ENCODE data around the gene DHX29.
A peak's percentile ranks its signal among the peaks of the same experiment; 100 is the strongest.
"Not testable (repeated sequence)": the region's sequence is repeated elsewhere in the genome, so short reads cannot be mapped to it uniquely, and the experiment has no call there.

Gene DHX29, protein sequence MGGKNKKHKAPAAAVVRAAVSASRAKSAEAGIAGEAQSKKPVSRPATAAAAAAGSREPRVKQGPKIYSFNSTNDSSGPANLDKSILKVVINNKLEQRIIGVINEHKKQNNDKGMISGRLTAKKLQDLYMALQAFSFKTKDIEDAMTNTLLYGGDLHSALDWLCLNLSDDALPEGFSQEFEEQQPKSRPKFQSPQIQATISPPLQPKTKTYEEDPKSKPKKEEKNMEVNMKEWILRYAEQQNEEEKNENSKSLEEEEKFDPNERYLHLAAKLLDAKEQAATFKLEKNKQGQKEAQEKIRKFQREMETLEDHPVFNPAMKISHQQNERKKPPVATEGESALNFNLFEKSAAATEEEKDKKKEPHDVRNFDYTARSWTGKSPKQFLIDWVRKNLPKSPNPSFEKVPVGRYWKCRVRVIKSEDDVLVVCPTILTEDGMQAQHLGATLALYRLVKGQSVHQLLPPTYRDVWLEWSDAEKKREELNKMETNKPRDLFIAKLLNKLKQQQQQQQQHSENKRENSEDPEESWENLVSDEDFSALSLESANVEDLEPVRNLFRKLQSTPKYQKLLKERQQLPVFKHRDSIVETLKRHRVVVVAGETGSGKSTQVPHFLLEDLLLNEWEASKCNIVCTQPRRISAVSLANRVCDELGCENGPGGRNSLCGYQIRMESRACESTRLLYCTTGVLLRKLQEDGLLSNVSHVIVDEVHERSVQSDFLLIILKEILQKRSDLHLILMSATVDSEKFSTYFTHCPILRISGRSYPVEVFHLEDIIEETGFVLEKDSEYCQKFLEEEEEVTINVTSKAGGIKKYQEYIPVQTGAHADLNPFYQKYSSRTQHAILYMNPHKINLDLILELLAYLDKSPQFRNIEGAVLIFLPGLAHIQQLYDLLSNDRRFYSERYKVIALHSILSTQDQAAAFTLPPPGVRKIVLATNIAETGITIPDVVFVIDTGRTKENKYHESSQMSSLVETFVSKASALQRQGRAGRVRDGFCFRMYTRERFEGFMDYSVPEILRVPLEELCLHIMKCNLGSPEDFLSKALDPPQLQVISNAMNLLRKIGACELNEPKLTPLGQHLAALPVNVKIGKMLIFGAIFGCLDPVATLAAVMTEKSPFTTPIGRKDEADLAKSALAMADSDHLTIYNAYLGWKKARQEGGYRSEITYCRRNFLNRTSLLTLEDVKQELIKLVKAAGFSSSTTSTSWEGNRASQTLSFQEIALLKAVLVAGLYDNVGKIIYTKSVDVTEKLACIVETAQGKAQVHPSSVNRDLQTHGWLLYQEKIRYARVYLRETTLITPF (N-terminal part only)

DNA sequence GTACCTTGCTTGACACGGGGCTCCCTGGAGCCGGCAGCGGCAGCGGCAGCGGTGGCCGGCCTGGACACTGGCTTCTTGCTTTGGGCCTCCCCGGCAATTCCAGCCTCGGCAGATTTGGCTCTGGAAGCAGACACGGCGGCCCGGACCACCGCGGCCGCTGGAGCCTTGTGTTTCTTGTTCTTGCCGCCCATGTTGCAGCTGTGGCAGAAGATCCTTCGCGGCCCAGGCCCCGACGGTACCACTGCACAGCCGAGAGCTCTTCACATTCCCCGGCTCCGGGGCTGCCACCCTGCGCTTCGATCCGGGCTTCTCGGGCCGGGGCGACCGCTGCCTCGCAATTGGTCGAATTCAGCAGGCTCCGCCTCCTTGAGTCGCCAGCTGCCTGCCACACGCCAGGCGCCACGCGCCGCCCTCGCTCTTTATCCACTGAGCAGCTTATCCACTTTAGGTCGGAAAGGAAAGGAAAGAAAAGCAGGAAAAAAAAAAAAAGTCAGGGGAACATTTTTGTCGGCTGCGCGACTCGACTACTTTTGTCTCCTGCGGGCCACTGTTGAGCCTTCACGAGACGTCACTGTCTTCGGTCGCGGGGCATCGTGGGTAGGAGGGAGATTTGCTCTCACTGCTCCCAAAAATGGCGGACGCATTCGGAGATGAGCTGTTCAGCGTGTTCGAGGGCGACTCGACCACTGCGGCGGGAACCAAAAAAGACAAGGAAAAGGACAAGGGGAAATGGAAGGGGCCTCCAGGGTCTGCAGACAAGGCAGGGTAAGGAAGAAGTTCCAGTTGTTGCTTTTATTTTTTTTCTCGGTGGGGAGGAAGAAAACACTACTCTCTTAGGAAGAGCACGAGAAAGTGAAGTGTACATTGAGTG, at the start of gene DHX29, which contains the start of gene MTREX:
Gene DHX29, minus strand, starts transcription at position 312 of the 871 bp plus-strand sequence. Its CDS starts 121 bp downstream, at position 191.
Gene MTREX, plus strand, starts transcription at position 607 of the 871 bp plus-strand sequence. Its CDS starts 25 bp downstream, at position 632.
- peak; percentile 73 for DNase-seq

DNA sequence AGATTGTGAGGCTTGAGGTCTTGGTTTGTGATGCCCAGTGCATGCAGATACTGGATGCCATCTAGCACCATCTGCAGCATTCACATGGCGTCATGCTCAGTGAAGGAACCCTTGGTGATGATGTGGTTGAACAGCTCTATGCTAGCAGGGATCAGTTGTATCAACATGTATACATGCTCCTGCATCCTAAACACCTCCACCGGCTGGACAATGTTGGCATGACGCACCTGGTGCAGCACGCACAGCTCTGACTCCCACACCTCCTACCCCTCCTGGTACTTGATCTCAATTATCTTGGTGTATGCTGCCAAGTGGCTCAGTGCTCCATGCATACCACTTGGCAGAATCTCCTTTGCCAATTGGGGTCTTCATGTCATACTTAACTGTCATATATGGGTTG, 49.4 kb upstream of the DHX29 start:
- DNase-seq: no peak

DNA sequence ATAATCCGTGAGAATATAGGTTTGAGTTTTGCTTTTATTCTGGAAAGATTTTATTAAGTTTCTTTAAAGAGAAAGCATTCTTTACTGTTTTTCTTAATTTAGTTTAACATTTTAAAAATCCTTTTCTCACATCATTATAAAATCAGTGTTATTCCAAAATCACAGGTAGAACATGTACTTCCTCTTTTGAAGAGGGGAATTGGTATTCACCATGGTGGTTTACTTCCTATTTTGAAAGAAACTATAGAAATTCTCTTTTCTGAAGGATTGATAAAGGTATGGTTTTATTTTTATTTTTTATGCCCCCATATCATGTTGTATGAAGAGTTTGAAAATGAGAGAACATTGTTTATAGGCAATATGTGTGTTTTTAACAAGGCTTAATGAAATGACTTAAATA, 43.3 kb upstream of the DHX29 start:
- no peak for DNase-seq

DNA sequence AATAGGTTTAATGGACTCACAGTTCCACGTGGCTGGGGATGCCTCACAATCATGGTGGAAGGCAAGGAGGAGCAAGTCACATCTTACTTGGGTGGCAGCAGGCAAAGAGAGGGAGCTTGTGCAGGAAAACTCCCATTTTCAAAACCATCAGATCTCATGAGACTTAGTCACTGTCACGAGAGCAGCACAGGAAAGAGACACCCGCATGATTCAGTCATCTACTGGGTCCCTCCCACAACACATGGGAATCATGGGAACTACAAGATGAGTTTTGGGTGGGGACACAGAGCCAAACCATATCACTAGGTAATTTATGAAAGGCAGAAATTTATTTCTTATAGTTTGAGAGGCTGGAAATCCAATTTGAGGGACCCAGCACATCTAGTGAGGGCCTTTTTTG, 40.3 kb upstream of the DHX29 start:
- DNase-seq: no peak

DNA sequence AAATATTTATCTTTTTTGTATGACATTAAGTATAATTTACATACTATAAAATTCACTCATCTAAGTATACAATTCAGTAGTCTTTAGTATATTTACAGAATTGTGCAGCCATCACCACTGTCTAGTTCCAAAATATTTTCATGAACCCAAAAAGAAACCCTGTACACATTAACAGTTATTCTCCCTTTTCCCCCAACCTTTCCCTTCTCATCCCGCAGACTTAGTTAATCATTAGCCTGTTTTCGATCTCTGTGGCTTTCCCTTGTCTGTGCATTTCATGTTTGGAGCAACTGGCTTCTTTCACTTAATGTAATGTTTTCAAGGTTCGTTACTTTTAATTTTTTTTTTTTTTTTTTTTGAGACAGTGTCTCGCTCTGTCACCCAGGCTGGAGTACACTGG, 37.8 kb upstream of the DHX29 start:
- DNase-seq: no peak

DNA sequence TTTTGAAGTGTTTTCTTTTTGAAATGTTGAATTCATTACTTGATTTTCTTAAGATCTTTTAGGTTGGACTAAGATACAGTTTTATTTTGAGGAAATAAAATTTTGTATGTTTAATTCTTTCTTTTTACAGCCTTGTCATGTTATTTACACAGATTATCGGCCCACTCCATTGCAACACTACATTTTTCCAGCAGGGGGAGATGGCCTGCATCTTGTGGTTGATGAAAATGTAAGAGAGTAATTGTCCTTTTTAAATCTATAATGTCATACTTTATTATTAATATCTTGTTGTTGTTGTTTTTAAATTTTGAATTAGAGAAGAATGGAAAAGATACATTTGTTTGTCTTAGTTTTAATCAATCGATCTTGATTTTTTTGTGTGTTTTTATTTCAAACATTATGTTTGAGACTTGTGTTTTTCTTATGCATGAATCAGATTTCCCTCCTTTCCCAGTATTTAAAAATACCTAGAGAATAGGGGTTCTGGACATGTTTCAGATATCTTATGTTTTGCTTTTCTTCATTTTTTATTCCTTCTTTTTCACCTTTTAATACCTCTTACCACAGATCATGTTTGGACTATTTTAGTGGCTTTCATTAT, 37.0 kb upstream of the DHX29 start:
- DNase-seq: peak; percentile 42

DNA sequence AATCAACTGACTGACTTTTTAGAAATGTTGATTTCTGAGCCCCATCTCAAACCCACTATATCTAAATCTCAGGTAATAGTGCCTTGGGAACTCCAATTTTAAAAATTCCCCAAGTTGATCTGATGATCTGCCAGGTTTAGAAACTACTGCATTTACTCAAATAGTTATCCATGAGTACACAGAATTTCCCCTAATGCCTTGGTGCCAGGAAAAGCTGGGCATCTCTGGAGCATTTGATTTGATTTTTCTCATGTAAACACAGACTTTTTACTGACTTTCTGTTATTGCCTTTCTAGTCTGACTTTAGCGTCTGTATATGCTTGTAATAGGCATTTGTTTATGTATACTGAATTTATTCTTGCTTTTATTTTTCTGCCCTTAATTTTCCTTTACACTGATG, 36.1 kb upstream of the DHX29 start:
- no peak for DNase-seq

DNA sequence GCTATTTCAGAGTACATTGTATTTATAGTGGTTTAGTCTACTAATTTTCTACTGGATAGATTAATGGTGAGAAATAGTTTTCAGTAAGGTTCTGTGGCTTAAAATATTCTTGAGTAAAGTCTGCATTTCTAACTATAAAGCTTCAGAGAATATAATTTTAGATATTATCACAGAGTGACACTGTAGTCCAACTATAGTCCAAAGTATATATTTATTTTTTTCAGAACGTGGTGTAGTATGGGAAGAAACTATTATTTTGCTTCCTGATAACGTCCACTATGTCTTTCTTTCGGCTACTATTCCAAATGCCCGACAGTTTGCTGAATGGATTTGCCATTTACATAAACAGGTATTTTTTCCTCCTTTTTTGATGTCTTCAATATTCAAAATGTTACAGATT, 35.6 kb upstream of the DHX29 start:
- no peak for DNase-seq

DNA sequence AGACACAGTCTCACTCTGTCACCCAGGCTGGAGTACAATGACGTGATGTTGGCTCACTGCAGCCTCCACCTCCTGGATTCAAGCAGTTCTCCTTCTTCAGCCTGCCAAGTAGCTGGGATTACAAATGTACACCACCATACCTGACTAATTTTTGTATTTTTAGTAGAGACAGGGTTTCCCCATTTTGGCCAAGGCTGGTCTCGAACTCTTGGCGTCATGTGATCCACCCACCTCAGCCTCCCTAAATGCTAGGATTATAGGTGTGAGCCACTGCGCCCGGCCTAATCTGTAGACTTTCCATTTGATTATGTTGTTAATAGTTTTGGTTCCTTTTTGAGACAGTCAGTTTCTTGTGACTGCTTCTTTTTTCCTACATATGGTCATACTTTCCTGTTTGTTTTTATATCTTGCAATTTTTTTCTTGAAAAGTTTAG, 31.3 kb upstream of the DHX29 start:
- no peak for DNase-seq

DNA sequence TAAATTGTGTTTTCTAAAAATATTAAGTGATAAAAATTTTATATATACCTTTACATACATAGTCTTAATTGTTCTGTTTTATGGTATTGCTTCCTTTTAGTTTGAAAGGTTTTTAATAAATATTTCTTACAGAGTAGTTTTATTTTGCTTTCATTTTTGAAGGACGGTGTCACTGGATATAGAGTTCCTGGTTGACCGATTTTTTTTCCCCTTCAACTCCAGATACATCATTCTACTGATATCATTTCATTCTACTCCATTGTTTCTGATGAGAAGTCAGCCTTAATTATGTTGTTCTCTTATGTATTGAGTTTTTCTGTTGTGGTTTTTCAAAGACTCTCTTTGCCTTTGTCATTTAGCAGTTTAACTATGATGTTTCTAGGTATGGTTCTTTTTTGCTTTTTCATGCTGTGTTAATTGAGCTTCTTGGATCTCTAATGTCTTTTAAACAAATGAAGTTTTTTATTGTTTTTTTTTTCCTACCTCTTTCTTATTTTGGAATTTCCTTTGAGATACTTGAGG, 30.7 kb upstream of the DHX29 start:
- no peak for DNase-seq

DNA sequence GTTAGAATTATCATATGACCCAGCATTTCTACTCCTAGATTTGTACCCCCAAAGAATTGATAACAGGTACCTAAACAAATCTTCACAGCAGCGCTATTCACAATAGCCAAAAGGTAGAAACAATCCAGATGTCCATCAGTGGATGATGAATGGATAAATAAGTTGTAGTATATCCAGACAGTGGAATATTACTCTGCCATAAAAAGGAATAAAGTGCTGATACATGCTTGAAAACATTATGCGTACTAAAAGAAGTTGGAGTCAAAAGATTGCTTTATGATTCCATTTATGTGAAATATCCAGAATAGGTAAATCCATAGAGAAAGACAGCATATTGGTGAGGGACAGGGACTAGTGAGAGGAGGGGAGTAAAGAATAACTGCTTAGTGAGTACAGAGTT, 26.3 kb upstream of the DHX29 start:
- DNase-seq: no peak

DNA sequence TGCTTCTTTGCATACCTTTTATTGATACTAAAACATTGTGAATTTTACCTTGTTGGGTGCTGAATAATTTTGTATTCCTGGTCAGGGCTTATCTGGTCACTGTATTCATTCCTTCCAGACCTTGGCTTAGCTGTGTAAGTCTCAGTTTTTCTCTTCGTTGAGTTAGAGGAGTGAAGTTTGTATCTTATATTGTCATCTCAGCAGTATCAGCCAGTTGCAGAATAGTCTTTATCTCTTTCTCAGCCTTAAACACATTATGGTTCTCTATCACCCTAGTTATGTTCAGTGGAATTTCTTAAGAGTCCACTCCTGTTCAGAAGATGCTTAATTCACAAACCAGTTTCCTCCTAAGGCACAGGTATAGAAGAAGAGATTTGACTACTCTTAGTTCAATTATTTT, 25.5 kb upstream of the DHX29 start:
- DNase-seq: no peak

DNA sequence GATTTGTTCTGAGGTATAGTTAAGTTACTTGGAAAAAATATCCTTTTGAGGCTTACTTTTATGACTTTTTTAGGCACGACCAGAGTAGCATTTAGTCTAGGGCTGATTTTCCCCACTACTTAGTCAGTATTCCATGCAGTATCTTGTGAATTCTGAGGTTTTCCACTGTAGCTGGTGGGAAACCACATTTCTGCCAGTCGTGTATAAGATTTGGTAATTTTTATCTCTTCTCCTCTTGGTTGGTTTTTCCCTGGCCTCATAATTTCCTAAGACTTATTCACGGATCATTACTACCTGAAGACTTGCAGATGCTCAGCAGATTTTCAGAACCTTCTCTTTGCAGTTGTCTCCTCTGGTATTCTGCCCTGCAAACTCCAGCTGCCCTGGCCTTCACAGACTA, 23.8 kb upstream of the DHX29 start:
- no peak for DNase-seq

DNA sequence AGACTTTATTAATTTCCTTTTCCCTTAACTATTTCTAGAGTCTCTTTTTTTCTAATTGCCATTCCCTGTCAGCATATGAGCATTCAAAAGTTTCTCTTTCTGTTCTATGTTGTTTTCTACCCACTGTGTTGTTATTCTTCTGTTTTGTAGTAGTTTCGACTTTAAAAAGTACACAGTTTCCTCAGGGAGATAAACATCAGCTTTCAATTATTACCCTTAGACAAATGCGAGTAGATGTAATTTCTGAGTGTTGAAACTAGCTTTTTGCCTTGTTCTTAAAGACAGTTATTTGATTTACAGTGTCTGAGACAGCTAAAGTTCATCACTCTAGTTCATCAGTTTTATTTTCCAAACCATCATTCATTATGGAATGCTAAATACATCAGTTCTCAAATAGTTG, 19.8 kb upstream of the DHX29 start:
- DNase-seq: no peak

DNA sequence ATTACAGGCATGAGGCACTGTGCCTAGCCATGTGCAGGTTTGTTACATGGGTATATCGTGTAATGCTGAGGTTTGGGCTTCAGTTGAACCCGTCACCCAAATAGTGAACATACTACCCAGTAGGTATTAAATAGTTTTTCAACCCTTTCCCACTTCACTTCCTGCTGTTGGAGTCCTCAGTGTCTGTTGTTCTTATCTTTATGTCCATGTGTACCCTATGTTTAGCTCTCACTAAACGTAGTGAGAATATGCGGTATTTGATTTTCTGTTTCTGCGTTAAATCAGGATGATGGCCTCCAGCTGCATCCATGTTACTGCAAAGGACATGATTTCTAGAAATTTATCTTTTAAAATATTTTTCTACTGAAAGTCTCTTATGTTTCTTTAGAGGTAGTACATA, 18.1 kb upstream of the DHX29 start:
- DNase-seq: no peak

DNA sequence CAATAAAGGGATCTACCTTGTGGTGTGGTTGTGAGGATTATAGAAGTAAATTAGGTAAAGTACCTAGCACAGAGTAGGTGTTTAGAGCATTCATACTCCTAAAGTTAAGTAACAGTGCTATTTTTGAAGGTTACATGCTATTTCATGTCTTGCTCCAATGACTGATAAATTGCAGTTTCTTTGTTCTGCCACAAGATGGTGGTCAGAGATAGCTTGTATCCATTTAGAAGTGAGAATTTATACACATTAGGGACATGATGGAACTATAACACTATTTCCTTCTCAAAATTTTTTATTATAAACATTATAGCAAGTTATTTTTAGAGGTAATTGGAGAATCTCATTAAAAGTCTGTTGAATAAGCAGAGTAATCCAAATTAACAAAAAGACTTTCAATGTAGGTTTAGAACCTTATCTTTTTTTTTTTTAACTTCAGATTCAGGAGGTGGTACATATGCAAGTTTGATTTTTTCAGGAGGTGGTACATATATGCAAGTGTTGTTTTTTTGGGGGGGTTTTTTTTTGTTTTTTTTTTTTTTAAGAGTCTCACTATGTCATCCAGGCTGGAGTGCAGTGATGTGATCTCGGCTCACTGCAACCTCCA, 17.4 kb upstream of the DHX29 start:
- peak; percentile 31 for DNase-seq

DNA sequence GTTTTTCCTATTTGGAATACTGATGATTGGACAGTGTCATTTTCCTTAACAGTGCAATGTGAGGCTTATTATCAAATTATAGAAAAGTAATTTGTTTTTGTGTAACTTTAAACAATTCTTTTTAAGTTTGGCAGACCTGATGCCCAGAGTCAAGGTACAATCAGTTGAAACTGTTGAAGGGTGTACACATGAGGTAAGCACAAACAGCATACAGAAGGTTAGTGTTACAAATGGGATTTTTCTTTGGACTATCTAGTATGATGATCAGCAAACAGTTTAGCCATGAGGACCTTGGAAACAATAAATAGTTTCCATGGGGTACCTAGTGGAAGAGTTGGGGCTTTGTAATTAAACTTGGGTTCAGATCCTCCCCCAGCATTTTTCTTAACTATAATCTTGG, 16.5 kb upstream of the DHX29 start:
- DNase-seq: no peak

DNA sequence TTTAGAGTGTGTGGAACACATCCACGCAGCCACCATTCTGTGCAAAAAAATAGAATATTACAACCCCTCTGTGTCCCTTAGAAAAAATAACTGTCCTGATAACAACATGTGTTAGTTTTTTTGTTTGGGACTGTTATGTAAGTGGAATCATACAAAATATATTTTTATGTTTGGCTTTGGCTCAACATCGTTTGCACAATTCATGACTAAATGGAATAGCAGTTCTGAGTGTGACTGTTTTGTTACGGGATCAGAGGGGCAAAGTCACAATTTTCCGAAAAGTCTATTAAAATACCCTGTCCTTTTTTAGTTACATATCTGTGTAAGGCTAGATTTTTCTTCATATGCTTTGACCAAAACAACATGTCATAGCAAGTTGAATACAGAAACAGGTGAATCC, 13.1 kb upstream of the DHX29 start:
- no peak for DNase-seq

DNA sequence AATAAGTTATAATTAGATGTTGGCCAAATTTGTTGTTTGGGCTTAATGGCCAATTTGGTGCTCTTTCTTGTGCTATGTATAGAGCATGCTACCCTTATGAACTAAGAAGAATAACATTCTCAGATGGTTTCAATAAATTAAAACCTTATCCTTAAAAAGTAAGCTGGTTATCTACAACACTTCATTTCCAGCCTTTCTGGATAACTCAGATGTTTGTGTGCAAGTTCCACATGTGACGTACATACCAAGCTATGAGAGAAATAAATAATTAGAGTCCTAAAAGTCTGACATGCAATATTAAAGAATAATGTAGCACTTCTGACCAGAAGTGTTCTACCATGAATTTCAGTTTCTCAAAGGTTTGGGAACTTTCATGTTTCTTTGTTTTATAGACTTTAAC, 12.0 kb upstream of the DHX29 start:
- DNase-seq: no peak

DNA sequence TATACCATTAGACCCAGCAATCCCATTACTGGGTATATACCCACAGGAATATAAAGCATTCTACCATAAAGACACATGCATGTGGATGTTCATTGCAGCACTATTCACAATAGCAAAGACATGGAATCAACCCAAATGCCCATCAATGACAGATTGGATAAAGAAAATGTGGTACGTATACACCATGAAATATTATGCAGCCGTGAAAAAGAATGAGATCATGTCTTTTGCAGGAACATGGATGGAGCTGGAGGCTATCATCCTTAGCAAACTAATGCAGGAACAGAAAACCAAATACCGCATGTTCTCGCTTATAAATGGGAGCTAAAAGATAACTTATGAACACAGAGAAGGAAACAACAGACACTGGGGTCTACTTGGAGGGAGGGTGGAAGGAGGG, 10.7 kb upstream of the DHX29 start:
- not testable (repeated sequence) for DNase-seq

DNA sequence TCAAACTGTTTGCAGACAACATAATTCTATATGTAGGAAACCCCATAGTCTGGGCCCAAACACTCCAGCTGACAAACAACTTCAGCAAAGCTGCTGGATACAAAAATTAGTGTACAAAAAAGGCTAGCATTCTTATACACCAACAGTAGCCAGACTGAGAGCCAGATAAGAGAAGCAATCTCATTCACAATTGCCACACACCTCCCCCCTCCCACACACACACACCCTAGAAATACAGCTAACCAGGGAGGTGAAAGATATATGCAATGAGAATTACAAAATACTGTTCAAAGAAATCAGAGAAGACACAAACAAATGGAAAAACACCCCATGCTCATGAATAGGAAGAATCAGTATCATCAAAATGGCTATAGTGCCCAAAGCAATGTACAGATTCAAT, 9.3 kb upstream of the DHX29 start:
- no peak for DNase-seq
